ENCODE measurements around the gene MVD. TPM values are rescaled to one million over a fixed set of nuclear protein-coding genes. Genes with fewer than 3 reads are reported as not detected.

MVD gene
- polyA plus RNA-seq, 1 donor (not counting 4 experiments of a cell fraction or from before 2014, with no cell fraction given) = 59.6 TPM

DNA sequence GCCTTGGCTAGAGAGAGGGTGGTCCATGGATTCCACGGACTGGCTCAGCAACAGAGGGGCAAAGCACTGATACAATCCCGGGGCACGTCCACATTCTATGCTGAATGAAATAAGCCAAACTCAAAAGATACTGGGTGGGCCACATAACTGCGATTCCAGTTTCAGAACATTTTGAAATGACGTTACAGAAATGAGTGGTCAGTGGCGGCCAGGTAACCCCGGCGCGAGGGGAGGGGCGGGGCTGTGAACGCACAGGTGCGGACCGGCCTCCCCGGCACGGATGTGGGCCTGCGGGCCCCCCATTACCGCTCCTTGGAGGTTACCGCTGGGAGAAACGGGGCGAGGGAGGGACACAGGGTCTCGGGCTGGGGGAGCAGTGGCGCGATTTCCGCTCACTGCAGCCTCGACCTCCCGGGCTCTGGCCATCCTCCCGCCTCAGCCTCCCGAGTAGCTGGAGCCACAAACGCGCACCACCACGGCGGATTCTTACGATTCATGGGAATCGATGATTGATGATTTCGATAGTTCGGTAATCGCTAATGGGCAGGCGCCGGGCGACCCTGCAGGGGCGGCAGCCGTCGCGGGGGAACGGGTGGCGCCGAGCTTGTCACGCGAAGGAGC, 559 bp downstream of the MVD start:
- dilution Hi-C loops (cut with MboI; ENCODE audit: extremely low pct_ligation_motif_present, low sequenced_read_pairs) = loop anchor here (25.0 kb wide), 1 partner anchor 100 kb away; no protein-coding TSS in a partner anchor
- FAIRE-seq = no peak
- H3K4me2 ChIP-seq (ENCODE audit: control insufficient read depth, extremely low read depth, insufficient read depth, low read depth, low read length) = peak overlapping the region; percentile 81
- H3K9me3 ChIP-seq (ENCODE audit: control insufficient read depth, low read depth, low read length) = no peaks in the 10 kb centered on the region
- H3K4me3 ChIP-seq (ENCODE audit: control insufficient read depth in 2 of 3, extremely low read depth in 1 of 3, insufficient read depth in 2 of 3, low read depth in 1 of 3, low read length in 3 of 3) = peak overlapping the region; percentile 76 to 96 (median 84)
- H2AFZ ChIP-seq (ENCODE audit: control insufficient read depth, low read length) = peak overlapping the region; percentile 63
- peaks cover 62% of the 10 kb centered on the region for H3K79me2 ChIP-seq (ENCODE audit: control insufficient read depth, insufficient read depth, low read length)
- TF ChIP-seq CTCF (optimal IDR thresholded peaks at IDR 0.05 in 1 of 3, IDR thresholded peaks at IDR 0.05 in 1 of 3, conservative IDR thresholded peaks at IDR 0.05 in 1 of 3; ENCODE audit: extremely low read depth in 1 of 3, insufficient read depth in 2 of 3, low read length in 3 of 3) = no peak
- no peak for DNase-seq (ENCODE audit: low read depth, low spot score)
- H3K27ac ChIP-seq (ENCODE audit: control insufficient read depth, insufficient read depth, low read length) = peak overlapping the region; percentile 82
- peaks cover 6 to 16% of the 10 kb centered on the region in 2 experiments for H3K36me3 ChIP-seq (ENCODE audit: control insufficient read depth in 2 of 2, extremely low read depth in 1 of 2, insufficient read depth in 2 of 2, low read length in 2 of 2)
- peak overlapping the region; percentile 84 for H3K9ac ChIP-seq (ENCODE audit: control insufficient read depth, extremely low read depth, insufficient read depth, low read length)
- H3K27me3 ChIP-seq (ENCODE audit: control insufficient read depth, extremely low read depth, insufficient read depth, low read length) = no peaks in the 10 kb centered on the region
- H4K20me1 ChIP-seq (ENCODE audit: control insufficient read depth, extremely low read depth, insufficient read depth, low read length) = peaks cover 15% of the 10 kb centered on the region
- H3K4me1 ChIP-seq (ENCODE audit: control insufficient read depth, extremely low read depth, insufficient read depth, low read length) = peaks cover 19% of the 10 kb centered on the region
- no peaks in the 10 kb centered on the region for H3K9me1 ChIP-seq (ENCODE audit: control insufficient read depth, extremely low read depth, insufficient read depth, low read length)

DNA sequence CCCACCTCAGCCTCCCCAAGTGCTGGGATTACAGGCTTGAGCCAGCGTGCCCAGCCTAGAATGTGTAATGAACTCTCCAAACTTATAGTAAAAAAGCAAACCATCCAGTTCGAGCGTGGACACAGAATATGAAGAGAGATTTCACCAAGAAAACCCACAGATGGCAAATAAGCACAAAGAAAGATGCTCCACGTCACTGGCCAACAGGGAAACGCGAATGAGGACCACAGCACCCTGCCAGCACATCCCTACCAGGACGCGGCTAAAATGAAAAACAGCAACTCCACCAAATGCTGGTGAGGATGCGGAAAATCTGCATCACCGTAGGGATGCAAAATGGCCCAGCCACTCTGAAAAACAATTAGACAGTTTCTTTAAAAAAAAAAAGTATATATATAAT, 1.4 kb downstream of the MVD start:
- no peak for TF ChIP-seq EZH2 (IDR thresholded peaks at IDR 0.05; ENCODE audit: low read length)
- TF ChIP-seq CTCF (optimal IDR thresholded peaks at IDR 0.05 in 1 of 3, IDR thresholded peaks at IDR 0.05 in 1 of 3, conservative IDR thresholded peaks at IDR 0.05 in 1 of 3; ENCODE audit: extremely low read depth in 1 of 3, insufficient read depth in 2 of 3, low read length in 3 of 3) = no peak
- DNase-seq (ENCODE audit: low read depth, low spot score) = no peak
- no peak for FAIRE-seq
- Histone ChIP-seq H3K9ac (ENCODE audit: control insufficient read depth, extremely low read depth, insufficient read depth, low read length) (no peak overlapping the region), H3K27ac (ENCODE audit: control insufficient read depth, insufficient read depth, low read length) (no peak overlapping the region), H3K4me1 (ENCODE audit: control insufficient read depth, extremely low read depth, insufficient read depth, low read length) (peaks cover 19% of the 10 kb centered on the region), H3K4me2 (ENCODE audit: control insufficient read depth, extremely low read depth, insufficient read depth, low read depth, low read length) (peak overlapping the region; percentile 81), H2AFZ (ENCODE audit: control insufficient read depth, low read length) (no peak overlapping the region), H3K9me1 (ENCODE audit: control insufficient read depth, extremely low read depth, insufficient read depth, low read length) (no peaks in the 10 kb centered on the region), H3K79me2 (ENCODE audit: control insufficient read depth, insufficient read depth, low read length) (peaks cover 67% of the 10 kb centered on the region), H3K27me3 (ENCODE audit: control insufficient read depth, extremely low read depth, insufficient read depth, low read length) (no peaks in the 10 kb centered on the region), H3K9me3 (ENCODE audit: control insufficient read depth, low read depth, low read length) (no peaks in the 10 kb centered on the region), H4K20me1 (ENCODE audit: control insufficient read depth, extremely low read depth, insufficient read depth, low read length) (peaks cover 22% of the 10 kb centered on the region), H3K36me3 (ENCODE audit: control insufficient read depth in 2 of 2, extremely low read depth in 1 of 2, insufficient read depth in 2 of 2, low read length in 2 of 2) (peaks cover 15 to 17% of the 10 kb centered on the region in 2 experiments), H3K4me3 (ENCODE audit: control insufficient read depth in 2 of 3, extremely low read depth in 1 of 3, insufficient read depth in 2 of 3, low read depth in 1 of 3, low read length in 3 of 3) (peak overlapping the region; percentile 51 to 96 (median 84))
- dilution Hi-C loops (cut with MboI; ENCODE audit: extremely low pct_ligation_motif_present, low sequenced_read_pairs) = loop anchor here (25.0 kb wide), 1 partner anchor 101 kb away; no protein-coding TSS in a partner anchor
